Endothelial cell of umbilical vein (primary cell): ENCODE measurements around the gene FLRT3. TPM values are rescaled to one million over a fixed set of nuclear protein-coding genes. Genes with fewer than 3 reads are reported as not detected.

Experiments used
- BruUV-seq: library from RNA; stranded (reverse); fragments of 400-500 nt; replicated peaks from 2 replicates; lab custom pipeline; 2021; lab: Mats Ljungman, UMichigan
- CTCF ChIA-PET: fragments of 300-600, 350-600 bp; sonication (Branson Sonifier 250); formaldehyde crosslinking; loops from one replicate; lab custom pipeline; 2021; ENCODE audit warnings: antibody characterized with exemption, inconsistent platforms; lab: Charles Lee
- POLR2A ChIA-PET: fragments of 300-600, 350-600 bp; sonication (Branson Sonifier 250); formaldehyde crosslinking; loops from one replicate; lab custom pipeline; 2021; ENCODE audit warnings: antibody characterized with exemption, inconsistent platforms; lab: Charles Lee
- DNase-seq: peaks from one replicate; pipeline ENCODE4 v3.0.0-alpha.2; 2011; ENCODE audit warnings: low read depth, low spot score
- FAIRE-seq: peaks from 2 replicates; lab custom pipeline; 2011; peaks lifted over from hg19 to GRCh38; lab: Jason Lieb, UNC
- H2AFZ ChIP-seq: 2 replicates; pipeline ENCODE4 v1.6.0; 2012; ENCODE audit warnings: low read depth, low read length, control low read depth, inconsistent platforms
- H3K27ac ChIP-seq: 2 replicates; pipeline ENCODE4 v1.5.1; 2011; ENCODE audit warnings: low read depth, mild to moderate bottlenecking, control low read depth, low read length, moderate library complexity; ENCODE audit not compliant: insufficient read depth
- H3K27me3 ChIP-seq, 2 experiments: 2 replicates each; pipeline versions ENCODE4 v1.6.0 to v1.6.1; 2011; ENCODE audit warnings: low read length in 2 of 2, mixed read lengths in 1 of 2; ENCODE audit not compliant: control insufficient read depth in 2 of 2, insufficient read depth in 2 of 2
- H3K36me3 ChIP-seq, 2 experiments: 2 replicates in 1 of 2; 3 replicates in 1 of 2; pipeline ENCODE4 v1.5.1; 2011; ENCODE audit warnings: low read length in 2 of 2, mild to moderate bottlenecking in 1 of 2, moderate library complexity in 1 of 2; ENCODE audit not compliant: control insufficient read depth in 2 of 2, insufficient read depth in 2 of 2; ENCODE audit errors: extremely low read depth in 1 of 2
- H3K4me1 ChIP-seq: 3 replicates; pipeline ENCODE4 v1.5.1; 2011; ENCODE audit warnings: mild to moderate bottlenecking, low read length; ENCODE audit not compliant: control insufficient read depth, insufficient read depth; ENCODE audit errors: extremely low read depth
- H3K4me2 ChIP-seq: 2 replicates; pipeline ENCODE4 v1.6.1; 2011; ENCODE audit warnings: low read length, control low read depth, mixed read lengths; ENCODE audit not compliant: insufficient read depth
- H3K4me3 ChIP-seq, 3 experiments: fragments of 200-600 bp in 1 of 3; sonication (generic), shearing (Covaris generic) in 1 of 3; replicated peaks in 1 of 3; 2 replicates each; pipeline ENCODE4 v1.5.1; 2011 to 2016; ENCODE audit warnings: control low read depth in 3 of 3, low read length in 3 of 3, mild to moderate bottlenecking in 2 of 3, inconsistent platforms in 1 of 3, low read depth in 1 of 3, moderate library complexity in 1 of 3; ENCODE audit not compliant: insufficient read depth in 1 of 3
- H3K79me2 ChIP-seq: 2 replicates; pipeline ENCODE4 v1.6.0; 2012; ENCODE audit warnings: low read length, inconsistent platforms; ENCODE audit not compliant: control insufficient read depth, insufficient read depth
- H3K9ac ChIP-seq: replicated peaks from 2 replicates; pipeline ENCODE3; 2011; ENCODE audit warnings: low read length, control low read depth; ENCODE audit not compliant: insufficient read depth; ENCODE audit errors: extremely low read depth
- H3K9me1 ChIP-seq: replicated peaks from 3 replicates; pipeline ENCODE4 v1.6.0; 2011; ENCODE audit warnings: mild to moderate bottlenecking, low read length; ENCODE audit not compliant: control insufficient read depth, insufficient read depth; ENCODE audit errors: extremely low read depth
- H3K9me3 ChIP-seq: replicated peaks from 2 replicates; pipeline ENCODE4 v1.5.1; 2012; ENCODE audit warnings: low read length, inconsistent platforms; ENCODE audit not compliant: control insufficient read depth, insufficient read depth
- H4K20me1 ChIP-seq: replicated peaks from 2 replicates; pipeline ENCODE3; 2011; ENCODE audit warnings: mild to moderate bottlenecking, low read length; ENCODE audit not compliant: control insufficient read depth, insufficient read depth; ENCODE audit errors: extremely low read depth
- CTCF ChIP-seq, 2 donors: IDR thresholded peaks; 1 replicate in 1 of 2; 2 replicates in 1 of 2; pipeline ENCODE4 v1.5.1; 2011; ENCODE audit warnings: low read length in 2 of 2, mild to moderate bottlenecking in 2 of 2, moderate library complexity in 2 of 2, control low read depth in 1 of 2, inconsistent platforms in 1 of 2, low read depth in 1 of 2; ENCODE audit not compliant: insufficient read depth in 1 of 2; ENCODE audit errors: extremely low read depth in 1 of 2
- FOS ChIP-seq: IDR thresholded peaks from 2 replicates; pipeline ENCODE4 v1.6.1; 2011; ENCODE audit warnings: mild to moderate bottlenecking, low read length, moderate library complexity, borderline replicate concordance; ENCODE audit not compliant: insufficient read depth
- GATA2 ChIP-seq: IDR thresholded peaks from 2 replicates; pipeline ENCODE4 v1.7.0; 2011; ENCODE audit warnings: low read depth, mild to moderate bottlenecking, moderate library complexity, mixed read lengths, low read length; ENCODE audit not compliant: insufficient read length, insufficient read depth
- JUN ChIP-seq: IDR thresholded peaks from 2 replicates; pipeline ENCODE4 v1.6.1; 2011; ENCODE audit warnings: borderline replicate concordance, low read depth; ENCODE audit not compliant: insufficient read length, insufficient read depth
- MAX ChIP-seq: IDR thresholded peaks from 2 replicates; pipeline ENCODE4 v1.6.1; 2011; ENCODE audit not compliant: insufficient read depth, insufficient read length
- POLR2A ChIP-seq: IDR thresholded peaks from 2 replicates; pipeline ENCODE4 v1.6.1; 2012; ENCODE audit warnings: low read depth, mild to moderate bottlenecking, control low read depth, low read length
- POLR2AphosphoS5 ChIP-seq: IDR thresholded peaks from 2 replicates; pipeline ENCODE4 v1.6.1; 2012; ENCODE audit warnings: low read depth, mild to moderate bottlenecking, control low read depth, low read length, moderate library complexity; ENCODE audit not compliant: insufficient read depth
- dilution Hi-C: fragments of 300-500 bp; cut with MboI; formaldehyde crosslinking; loops from one replicate; pipeline ENCODE4 v1.15.0; 2019; ENCODE audit warnings: low sequenced_read_pairs; ENCODE audit not compliant: extremely low pct_ligation_motif_present
- intact Hi-C: fragments of 100-400 bp; cut with micrococcal nuclease; formaldehyde crosslinking; loops from one replicate; pipeline ENCODE4 v1.10.0; 2022
- polyA plus RNA-seq, 4 experiments: library from polyadenylated mRNA; depleted of rRNA in 3 of 4; stranded (reverse) in 3 of 4; unstranded in 1 of 4; fragments of >200 nt; gene quantifications; 2 replicates each; pipeline versions ENCODE4 v1.2.1 to v1.2.3, GENCODE V29; 2011 to 2012; ENCODE audit warnings: missing spikeins in 1 of 4
- total RNA-seq: library from RNA; stranded (reverse); gene quantifications from 2 replicates; pipeline ENCODE4 v1.2.3, GENCODE V29; 2021

Gene FLRT3
- total and polyA plus RNA-seq, 2 donors (not counting 3 experiments of a cell fraction or from before 2014, with no cell fraction given) = 0.06 to 0.13 TPM

GRCh38 chr20:14360416-14360815, 23.0 kb upstream of the FLRT3 start:
- Histone ChIP-seq H3K4me1 (no peaks in the 10 kb centered on the region), H3K27ac (no peak overlapping the region), H3K4me2 (no peak overlapping the region), H4K20me1 (no peaks in the 10 kb centered on the region), H2AFZ (no peak overlapping the region), H3K4me3 (no peak overlapping the region), H3K79me2 (no peaks in the 10 kb centered on the region), H3K27me3 (no peaks in the 10 kb centered on the region), H3K36me3 (no peaks in the 10 kb centered on the region), H3K9me3 (no peaks in the 10 kb centered on the region), H3K9ac (no peak overlapping the region), H3K9me1 (no peaks in the 10 kb centered on the region)
- BruUV-seq = no TSS peak
- CTCF ChIA-PET = no interaction called here
- intact Hi-C loops = no loop called here
- dilution Hi-C loops = no loop called here
- DNase-seq (no peak), FAIRE-seq (no peak)
- POLR2A ChIA-PET = no interaction called here
- TF ChIP-seq GATA2 (no peak), MAX (no peak), JUN (no peak), FOS (no peak), POLR2AphosphoS5 (no peak), CTCF (IDR thresholded peaks at IDR 0.05; ENCODE audit: extremely low read depth in 1 of 2, insufficient read depth in 1 of 2, low read depth in 1 of 2, low read length in 2 of 2) (no peak), POLR2A (no peak)
